ENCODE results near the gene CTNNAL1. TPM values are rescaled to one million over a fixed set of nuclear protein-coding genes. Genes with fewer than 3 reads are reported as not detected.

Gene CTNNAL1
- polyA plus RNA-seq, 1 experiment = 82.7 TPM

DNA sequence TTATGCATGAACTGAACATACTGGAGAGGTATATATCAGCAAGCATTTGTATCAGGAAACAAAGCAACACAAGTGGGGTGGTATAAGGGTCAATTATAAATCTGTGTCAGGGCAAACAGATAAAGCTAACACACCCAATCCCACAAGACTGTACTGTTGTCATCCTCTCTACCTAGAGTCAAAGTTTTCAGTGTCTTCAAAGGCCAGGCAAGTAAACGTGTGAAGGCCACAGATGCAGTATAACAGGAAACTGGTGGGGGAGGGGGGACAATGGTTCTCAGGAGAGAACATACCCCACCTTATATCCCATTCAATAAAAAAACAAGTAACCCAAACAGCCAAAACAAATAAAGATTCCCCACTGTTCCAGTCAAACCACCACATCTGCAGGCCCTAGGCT, 101.5 kb downstream of the CTNNAL1 start:
- no peak overlapping the region for H3K4me3 ChIP-seq (ENCODE audit: low read depth, low read length)
- DNase-seq (ENCODE audit: low read depth, low spot score) = no peak
- no peaks in the 10 kb centered on the region for H3K9me3 ChIP-seq (ENCODE audit: control insufficient read depth, insufficient read depth, low read length)
- no peak overlapping the region for H3K27ac ChIP-seq (ENCODE audit: low read depth, low read length)
- no peaks in the 10 kb centered on the region for H3K27me3 ChIP-seq (ENCODE audit: control insufficient read depth, insufficient read depth, low read length)
- CTCF ChIA-PET = no interaction called here
- TF ChIP-seq, protein P1, sequence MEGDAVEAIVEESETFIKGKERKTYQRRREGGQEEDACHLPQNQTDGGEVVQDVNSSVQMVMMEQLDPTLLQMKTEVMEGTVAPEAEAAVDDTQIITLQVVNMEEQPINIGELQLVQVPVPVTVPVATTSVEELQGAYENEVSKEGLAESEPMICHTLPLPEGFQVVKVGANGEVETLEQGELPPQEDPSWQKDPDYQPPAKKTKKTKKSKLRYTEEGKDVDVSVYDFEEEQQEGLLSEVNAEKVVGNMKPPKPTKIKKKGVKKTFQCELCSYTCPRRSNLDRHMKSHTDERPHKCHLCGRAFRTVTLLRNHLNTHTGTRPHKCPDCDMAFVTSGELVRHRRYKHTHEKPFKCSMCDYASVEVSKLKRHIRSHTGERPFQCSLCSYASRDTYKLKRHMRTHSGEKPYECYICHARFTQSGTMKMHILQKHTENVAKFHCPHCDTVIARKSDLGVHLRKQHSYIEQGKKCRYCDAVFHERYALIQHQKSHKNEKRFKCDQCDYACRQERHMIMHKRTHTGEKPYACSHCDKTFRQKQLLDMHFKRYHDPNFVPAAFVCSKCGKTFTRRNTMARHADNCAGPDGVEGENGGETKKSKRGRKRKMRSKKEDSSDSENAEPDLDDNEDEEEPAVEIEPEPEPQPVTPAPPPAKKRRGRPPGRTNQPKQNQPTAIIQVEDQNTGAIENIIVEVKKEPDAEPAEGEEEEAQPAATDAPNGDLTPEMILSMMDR (IDR thresholded peaks at IDR 0.05; ENCODE audit: low read depth, low read length) = no peak
- POLR2A ChIA-PET = no interaction called here

DNA sequence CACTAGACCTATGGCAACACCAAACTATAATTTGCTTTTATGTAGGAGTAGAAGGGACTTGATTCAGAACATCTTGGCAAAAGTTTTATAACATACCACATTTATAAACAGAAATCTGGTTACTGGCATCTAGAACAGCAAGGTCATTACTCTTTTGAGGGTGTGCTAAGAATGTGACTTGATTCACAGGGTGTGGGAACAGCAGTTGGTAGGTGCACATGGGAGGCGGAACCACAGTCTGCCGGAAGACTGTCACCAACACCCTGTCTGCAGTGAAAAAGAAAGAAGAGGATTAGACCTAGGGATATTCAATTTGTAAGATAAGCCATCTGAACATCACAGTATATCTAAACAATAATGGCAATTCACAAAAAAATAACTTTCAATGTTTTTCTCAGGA, 102.4 kb downstream of the CTNNAL1 start:
- H3K9me3 ChIP-seq (ENCODE audit: control insufficient read depth, insufficient read depth, low read length) = no peaks in the 10 kb centered on the region
- no peak overlapping the region for H3K4me3 ChIP-seq (ENCODE audit: low read depth, low read length)
- ChIA-PET POLR2A (no interaction called here), CTCF (no interaction called here)
- DNase-seq (ENCODE audit: low read depth, low spot score) = no peak
- H3K27ac ChIP-seq (ENCODE audit: low read depth, low read length) = no peak overlapping the region
- H3K27me3 ChIP-seq (ENCODE audit: control insufficient read depth, insufficient read depth, low read length) = no peaks in the 10 kb centered on the region
- TF ChIP-seq, protein P1 (IDR thresholded peaks at IDR 0.05; ENCODE audit: low read depth, low read length) = no peak

DNA sequence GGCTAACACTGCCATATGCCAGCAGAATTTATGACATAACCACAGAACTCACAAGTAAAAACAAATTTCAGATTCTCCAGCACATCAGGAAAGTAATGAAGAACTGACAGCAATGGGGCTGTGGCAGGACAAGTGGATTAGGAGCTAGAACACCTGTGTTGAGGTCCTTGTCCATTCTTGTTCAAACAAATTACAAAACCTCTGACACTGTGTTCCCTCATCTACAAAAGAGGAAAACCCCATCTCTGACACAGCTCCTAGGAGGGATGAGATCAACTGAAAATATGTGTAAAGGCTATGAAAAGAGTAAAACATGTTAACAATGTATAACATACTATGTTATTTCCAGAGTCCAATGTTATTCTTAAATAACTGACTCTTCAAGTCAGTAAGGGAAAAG, 102.9 kb downstream of the CTNNAL1 start:
- DNase-seq (ENCODE audit: low read depth, low spot score) = no peak
- Histone ChIP-seq H3K4me3 (ENCODE audit: low read depth, low read length) (no peak overlapping the region), H3K27ac (ENCODE audit: low read depth, low read length) (no peak overlapping the region), H3K27me3 (ENCODE audit: control insufficient read depth, insufficient read depth, low read length) (no peaks in the 10 kb centered on the region), H3K9me3 (ENCODE audit: control insufficient read depth, insufficient read depth, low read length) (no peaks in the 10 kb centered on the region)
- TF ChIP-seq, protein P1 (IDR thresholded peaks at IDR 0.05; ENCODE audit: low read depth, low read length) = no peak
- CTCF ChIA-PET = no interaction called here
- POLR2A ChIA-PET = no interaction called here

DNA sequence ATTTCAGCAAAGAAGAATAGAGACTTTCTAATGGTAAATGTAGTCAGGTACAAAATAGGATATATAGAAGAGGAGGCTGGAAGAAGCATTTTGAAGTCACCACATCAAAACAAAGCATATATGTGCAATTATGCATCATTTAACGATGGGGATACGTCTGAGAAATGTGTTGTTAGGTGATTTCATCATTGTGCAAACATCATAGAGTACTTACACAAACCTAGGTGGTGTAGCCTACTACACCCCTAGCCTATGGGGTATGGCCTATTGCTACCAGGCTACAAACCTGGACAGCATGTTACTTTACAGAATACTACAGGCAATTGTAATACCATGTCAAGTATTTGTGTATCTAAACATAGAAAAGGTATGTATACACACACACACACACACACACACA, 107.8 kb downstream of the CTNNAL1 start:
- Histone ChIP-seq H3K9me3 (ENCODE audit: control insufficient read depth, insufficient read depth, low read length) (no peaks in the 10 kb centered on the region), H3K27me3 (ENCODE audit: control insufficient read depth, insufficient read depth, low read length) (no peaks in the 10 kb centered on the region), H3K27ac (ENCODE audit: low read depth, low read length) (no peak overlapping the region), H3K4me3 (ENCODE audit: low read depth, low read length) (no peak overlapping the region)
- CTCF ChIA-PET = no interaction called here
- TF ChIP-seq, protein P1 (IDR thresholded peaks at IDR 0.05; ENCODE audit: low read depth, low read length) = no peak
- POLR2A ChIA-PET = no interaction called here
- no peak for DNase-seq (ENCODE audit: low read depth, low spot score)

DNA sequence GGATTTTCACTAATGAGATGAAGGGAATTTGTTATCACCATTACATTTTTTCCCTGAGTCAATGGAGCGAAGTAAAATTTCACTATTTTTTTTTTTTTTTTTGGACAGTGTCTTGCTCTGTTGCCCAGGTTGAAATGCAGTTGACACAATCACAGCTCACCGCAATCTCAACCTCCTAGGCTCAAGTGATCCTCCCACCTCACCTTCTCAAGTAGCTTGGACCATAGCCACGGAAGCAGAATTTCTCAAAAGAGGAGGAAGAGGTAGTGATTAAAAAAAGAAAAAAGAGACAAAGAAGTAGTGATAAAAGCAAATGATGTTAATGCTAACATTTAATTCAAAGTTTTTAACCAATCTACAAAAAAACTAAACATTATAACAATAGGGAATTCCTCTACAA, 109.1 kb downstream of the CTNNAL1 start:
- H3K27me3 ChIP-seq (ENCODE audit: control insufficient read depth, insufficient read depth, low read length) = no peaks in the 10 kb centered on the region
- POLR2A ChIA-PET = no interaction called here
- CTCF ChIA-PET = no interaction called here
- H3K27ac ChIP-seq (ENCODE audit: low read depth, low read length) = no peak overlapping the region
- no peak overlapping the region for H3K4me3 ChIP-seq (ENCODE audit: low read depth, low read length)
- H3K9me3 ChIP-seq (ENCODE audit: control insufficient read depth, insufficient read depth, low read length) = no peaks in the 10 kb centered on the region
- TF ChIP-seq, protein P1 (IDR thresholded peaks at IDR 0.05; ENCODE audit: low read depth, low read length) = no peak
- no peak for DNase-seq (ENCODE audit: low read depth, low spot score)

Data from AG04450 (cell line).